ENCODE measurements around the gene SKAP1. TPM values are rescaled to one million over a fixed set of nuclear protein-coding genes. Genes with fewer than 3 reads are reported as not detected.
"Not testable (repeated sequence)": the region's sequence is repeated elsewhere in the genome, so short reads cannot be mapped to it uniquely, and the experiment has no call there.

SKAP1 gene
- total RNA-seq, 1 donor from 2014 or later, result 0.38 TPM

GRCh38 chr17:48276776-48277175, 153.2 kb downstream of the SKAP1 start:
- no peak for ATAC-seq
- intact Hi-C loops (cut with DNase I), result no loop called here
- DNase-seq (ENCODE audit: missing footprints), result no peak

GRCh38 chr17:48270899-48271298, 159.1 kb downstream of the SKAP1 start:
- no peak for DNase-seq (ENCODE audit: missing footprints)
- peak; percentile 39 for ATAC-seq
- intact Hi-C loops (cut with DNase I), result no loop called here

GRCh38 chr17:48269209-48269608, 160.8 kb downstream of the SKAP1 start:
- DNase-seq (ENCODE audit: missing footprints), result no peak
- intact Hi-C loops (cut with DNase I), result no loop called here
- no peak for ATAC-seq

- ATAC-seq (no peak), DNase-seq (ENCODE audit: missing footprints) (no peak)
- intact Hi-C loops (cut with DNase I), result loop anchor here (5.0 kb wide), 1 partner anchor 354 kb away; the partner anchor contains the start of gene HOXB8
Observed at GRCh38 chr17:48263731-48264035, 166.3 kb downstream of the SKAP1 start.

GRCh38 chr17:48262982-48263730, 166.9 kb downstream of the SKAP1 start:
- ATAC-seq (no peak), DNase-seq (ENCODE audit: missing footprints) (no peak)
- intact Hi-C loops (cut with DNase I), result loop anchor here (5.0 kb wide), 1 partner anchor 354 kb away; the partner anchor contains the start of gene HOXB8

GRCh38 chr17:48261297-48261880, 168.6 kb downstream of the SKAP1 start:
- intact Hi-C loops (cut with DNase I), result loop anchor here (5.0 kb wide), 1 partner anchor 356 kb away; the partner anchor contains the start of gene HOXB8
- ATAC-seq, result no peak

GRCh38 chr17:48259694-48260291, 170.2 kb downstream of the SKAP1 start:
- intact Hi-C loops (cut with DNase I), result loop anchor here (5.0 kb wide), 1 partner anchor 358 kb away; the partner anchor contains the start of gene HOXB8
- no peak for ATAC-seq
- DNase-seq (ENCODE audit: missing footprints), result no peak

More at GRCh38 chr17:48261297-48261880, 168.6 kb downstream of the SKAP1 start:
- DNase-seq (ENCODE audit: missing footprints), result no peak

- intact Hi-C loops (cut with DNase I), result no loop called here
- ATAC-seq (no peak), DNase-seq (ENCODE audit: missing footprints) (no peak)
Observed at GRCh38 chr17:48258331-48258730, 171.7 kb downstream of the SKAP1 start.

- intact Hi-C loops (cut with DNase I), result no loop called here
- ATAC-seq, result no peak
- no peak for DNase-seq (ENCODE audit: missing footprints)
Observed at GRCh38 chr17:48255759-48256158, 174.3 kb downstream of the SKAP1 start.

GRCh38 chr17:48254896-48255295, 175.1 kb downstream of the SKAP1 start:
- ATAC-seq (no peak), DNase-seq (ENCODE audit: missing footprints) (no peak)
- intact Hi-C loops (cut with DNase I), result no loop called here

GRCh38 chr17:48253975-48254374, 176.0 kb downstream of the SKAP1 start:
- DNase-seq (ENCODE audit: missing footprints) (no peak), ATAC-seq (no peak)
- intact Hi-C loops (cut with DNase I), result no loop called here

GRCh38 chr17:48251950-48252349, 178.1 kb downstream of the SKAP1 start:
- no peak for DNase-seq (ENCODE audit: missing footprints)
- no peak for ATAC-seq
- intact Hi-C loops (cut with DNase I), result no loop called here

GRCh38 chr17:48250949-48251348, 179.1 kb downstream of the SKAP1 start:
- DNase-seq (ENCODE audit: missing footprints) (no peak), ATAC-seq (no peak)
- intact Hi-C loops (cut with DNase I), result no loop called here

GRCh38 chr17:48250059-48250458, 180.0 kb downstream of the SKAP1 start:
- DNase-seq (ENCODE audit: missing footprints); intact Hi-C loops (cut with DNase I); ATAC-seq: not testable (repeated sequence)

- no peak for DNase-seq (ENCODE audit: missing footprints)
- intact Hi-C loops (cut with DNase I), result no loop called here
- ATAC-seq, result no peak
Observed at GRCh38 chr17:48247603-48248002, 182.4 kb downstream of the SKAP1 start.

GRCh38 chr17:48247038-48247437, 183.0 kb downstream of the SKAP1 start:
- intact Hi-C loops (cut with DNase I), result no loop called here
- ATAC-seq, result no peak
- no peak for DNase-seq (ENCODE audit: missing footprints)

GRCh38 chr17:48246612-48247011, 183.4 kb downstream of the SKAP1 start:
- ATAC-seq, result no peak

GRCh38 chr17:48245465-48246033, 184.5 kb downstream of the SKAP1 start:
- intact Hi-C loops (cut with DNase I); DNase-seq (ENCODE audit: missing footprints); ATAC-seq: not testable (repeated sequence)

More at GRCh38 chr17:48246612-48247011, 183.4 kb downstream of the SKAP1 start:
- no peak for DNase-seq (ENCODE audit: missing footprints)
- intact Hi-C loops (cut with DNase I), result no loop called here

GRCh38 chr17:48244814-48245213, 185.2 kb downstream of the SKAP1 start:
- intact Hi-C loops (cut with DNase I), result no loop called here
- DNase-seq (ENCODE audit: missing footprints) (no peak), ATAC-seq (no peak)
